GM23338 (cell line): Measurements from ENCODE around the gene ZCCHC13. TPM values are rescaled to one million over a fixed set of nuclear protein-coding genes. Genes with fewer than 3 reads are reported as not detected.

Experiments
- ATAC-seq: fragments of 200-7000 bp; cut with Tn5 transposase; 3 replicates; pipeline ENCODE4 v1.9.1; 2020
- DNase-seq: peaks from one replicate; pipeline ENCODE4 v3.0.0-alpha.2; 2015; ENCODE audit warnings: low spot score
- H2AFZ ChIP-seq: fragments of 200-600 bp; sonication (generic); 2 replicates; pipeline ENCODE4 v1.8.0; 2016; ENCODE audit warnings: antibody characterized with exemption, mild to moderate bottlenecking, moderate library complexity
- H3F3A ChIP-seq: fragments of 200-600 bp; sonication (generic); replicated peaks from 2 replicates; pipeline ENCODE4 v1.8.0; 2017; ENCODE audit warnings: antibody characterized with exemption, mixed run types, low read depth
- H3K27ac ChIP-seq: fragments of 200-600 bp; sonication (generic); 2 replicates; pipeline ENCODE4 v1.6.1; 2016; ENCODE audit warnings: low read depth
- H3K27me3 ChIP-seq: fragments of 200-600 bp; sonication (generic); 2 replicates; pipeline ENCODE4 v1.8.0; 2016; ENCODE audit warnings: mild to moderate bottlenecking, mixed run types, moderate library complexity; ENCODE audit not compliant: insufficient read depth
- H3K36me3 ChIP-seq: fragments of 200-600 bp; sonication (generic); 2 replicates; pipeline ENCODE4 v1.8.0; 2016; ENCODE audit warnings: mild to moderate bottlenecking; ENCODE audit not compliant: insufficient read depth
- H3K4me1 ChIP-seq: fragments of 200-600 bp; sonication (generic); 2 replicates; pipeline ENCODE4 v1.8.0; 2016; ENCODE audit warnings: mild to moderate bottlenecking, moderate library complexity; ENCODE audit not compliant: insufficient read depth
- H3K4me2 ChIP-seq: fragments of 200-600 bp; sonication (generic); 2 replicates; pipeline ENCODE4 v1.7.1; 2017; ENCODE audit warnings: mixed run types
- H3K4me3 ChIP-seq: fragments of 200-600 bp; sonication (generic); 2 replicates; pipeline ENCODE4 v1.6.1; 2016; ENCODE audit warnings: mixed run types
- H3K79me2 ChIP-seq: fragments of 200-600 bp; sonication (generic); replicated peaks from 2 replicates; pipeline ENCODE4 v1.8.0; 2017; ENCODE audit warnings: mild to moderate bottlenecking; ENCODE audit not compliant: insufficient read depth
- H3K9me2 ChIP-seq: fragments of 200-600 bp; sonication (generic); 2 replicates; pipeline ENCODE4 v1.8.0; 2017; ENCODE audit not compliant: insufficient read depth
- H4K20me1 ChIP-seq: fragments of 200-600 bp; sonication (generic); replicated peaks from 2 replicates; pipeline ENCODE4 v1.8.0; 2017; ENCODE audit warnings: mild to moderate bottlenecking; ENCODE audit not compliant: insufficient read depth
- H3K27ac Mint-ChIP-seq: 2 replicates; pipeline ENCODE4 v1.8.0; 2020; ENCODE audit warnings: inconsistent platforms, mild to moderate bottlenecking, moderate library complexity, mixed read lengths
- H3K27me3 Mint-ChIP-seq: 3 replicates; pipeline ENCODE4 v1.8.0; 2022; ENCODE audit warnings: low read depth, mild to moderate bottlenecking, moderate library complexity, mixed read lengths, inconsistent platforms; ENCODE audit not compliant: insufficient read depth, poor library complexity
- H3K36me3 Mint-ChIP-seq: 3 replicates; pipeline ENCODE4 v1.8.0; 2021; ENCODE audit warnings: low read depth, mild to moderate bottlenecking, inconsistent platforms, moderate library complexity, mixed read lengths
- H3K4me1 Mint-ChIP-seq: 3 replicates; pipeline ENCODE4 v1.8.0; 2020; ENCODE audit warnings: mild to moderate bottlenecking, inconsistent platforms, mixed read lengths
- H3K4me3 Mint-ChIP-seq: 3 replicates; pipeline ENCODE4 v1.8.0; 2021; ENCODE audit warnings: moderate library complexity, mild to moderate bottlenecking, inconsistent platforms, mixed read lengths
- H3K9me3 Mint-ChIP-seq: 3 replicates; pipeline ENCODE4 v1.8.0; 2020; ENCODE audit warnings: moderate library complexity, mild to moderate bottlenecking, inconsistent platforms, mixed read lengths
- CREB1 ChIP-seq: fragments of 250-450 bp; sonication (Bioruptor Pico); IDR thresholded peaks from 2 replicates; pipeline ENCODE4 v1.5.0; 2020; ENCODE audit warnings: low read depth, mild to moderate bottlenecking, moderate library complexity
- EZH2 ChIP-seq: fragments of 200-600 bp; sonication (generic); IDR thresholded peaks from one replicate; pipeline ENCODE4 v1.8.0; 2017; ENCODE audit warnings: antibody characterized with exemption, mild to moderate bottlenecking, low read depth; ENCODE audit not compliant: unreplicated experiment
- JUNB ChIP-seq: IDR thresholded peaks from one replicate; pipeline ENCODE4 v1.6.1; 2016; ENCODE audit warnings: antibody characterized with exemption; ENCODE audit not compliant: unreplicated experiment
- NANOG ChIP-seq: IDR thresholded peaks from 2 replicates; pipeline ENCODE4 v1.6.1; 2016; ENCODE audit warnings: antibody characterized with exemption, borderline replicate concordance
- ZNF114 ChIP-seq: fragments of 250-450 bp; sonication (Bioruptor Pico); IDR thresholded peaks from 2 replicates; pipeline ENCODE4 v1.5.0; 2020; ENCODE audit warnings: mild to moderate bottlenecking, moderate library complexity
- polyA plus RNA-seq: library from polyadenylated mRNA; unstranded; fragments of >200 nt; fragmentation: Nextera tagmentation; extraction: Ambion mirVana; gene quantifications from 2 replicates; pipeline ENCODE4 v1.2.1, GENCODE V29; 2016
- total RNA-seq: library from RNA; depleted of rRNA; stranded (reverse); fragments of >200 nt; shearing (Covaris generic); gene quantifications from 2 replicates; pipeline ENCODE4 v1.2.3, GENCODE V29; 2014
- TF ChIP-seq, protein P1 (sequence below): IDR thresholded peaks from one replicate; pipeline ENCODE4 v1.6.1; 2018; ENCODE audit warnings: antibody characterized with exemption; ENCODE audit not compliant: unreplicated experiment
- TF ChIP-seq, protein P2 (sequence below): IDR thresholded peaks from 2 replicates; pipeline ENCODE4 v1.6.1; 2016; ENCODE audit warnings: antibody characterized with exemption
- TF ChIP-seq, protein P3 (sequence below): fragments of 250-450 bp; sonication (Bioruptor Pico); IDR thresholded peaks from 2 replicates; pipeline ENCODE4 v1.5.0; 2020; ENCODE audit warnings: mild to moderate bottlenecking, moderate library complexity

The ZCCHC13 gene
- total and polyA plus RNA-seq, 2 experiments from 2014 or later: not detected

DNA sequence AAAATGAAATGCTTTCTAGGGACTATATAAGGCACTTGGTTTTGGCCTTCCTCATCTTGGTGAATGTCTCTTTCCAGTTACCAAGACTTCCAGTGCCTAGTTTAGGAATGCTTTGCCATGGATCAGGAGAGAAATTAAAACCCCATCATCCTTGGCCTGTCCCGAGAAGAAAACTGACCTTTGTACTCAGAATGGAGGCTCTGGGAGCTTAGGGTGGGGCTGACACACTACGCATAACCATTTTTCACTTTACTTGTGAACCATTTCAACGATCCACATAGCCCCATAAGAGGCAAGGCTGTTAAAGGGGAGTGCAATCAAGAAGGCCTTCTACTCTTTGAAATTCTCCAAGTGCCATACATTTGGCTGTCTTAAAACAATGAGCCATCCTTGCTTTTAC is 26.7 kb upstream of the ZCCHC13 start:
- Histone ChIP-seq H3K9me2 (no peaks in the 10 kb centered on the region), H3K4me2 (no peak overlapping the region), H3K36me3 (peaks cover 33% of the 10 kb centered on the region; the same call in 1 of the 2 replicates), H3K79me2 (peaks cover 31% of the 10 kb centered on the region), H3K4me3 (no peak overlapping the region), H3F3A (no peaks in the 10 kb centered on the region), H3K4me1 (peaks cover 17% of the 10 kb centered on the region), H3K27me3 (no peaks in the 10 kb centered on the region), H3K27ac (no peak overlapping the region), H2AFZ (no peak overlapping the region), H4K20me1 (peaks cover 5% of the 10 kb centered on the region; the same call in 1 of the 2 replicates)
- H3K4me1 Mint-ChIP-seq: peaks cover 19% of the 10 kb centered on the region
- DNase-seq: no peak
- TF ChIP-seq, protein P1, sequence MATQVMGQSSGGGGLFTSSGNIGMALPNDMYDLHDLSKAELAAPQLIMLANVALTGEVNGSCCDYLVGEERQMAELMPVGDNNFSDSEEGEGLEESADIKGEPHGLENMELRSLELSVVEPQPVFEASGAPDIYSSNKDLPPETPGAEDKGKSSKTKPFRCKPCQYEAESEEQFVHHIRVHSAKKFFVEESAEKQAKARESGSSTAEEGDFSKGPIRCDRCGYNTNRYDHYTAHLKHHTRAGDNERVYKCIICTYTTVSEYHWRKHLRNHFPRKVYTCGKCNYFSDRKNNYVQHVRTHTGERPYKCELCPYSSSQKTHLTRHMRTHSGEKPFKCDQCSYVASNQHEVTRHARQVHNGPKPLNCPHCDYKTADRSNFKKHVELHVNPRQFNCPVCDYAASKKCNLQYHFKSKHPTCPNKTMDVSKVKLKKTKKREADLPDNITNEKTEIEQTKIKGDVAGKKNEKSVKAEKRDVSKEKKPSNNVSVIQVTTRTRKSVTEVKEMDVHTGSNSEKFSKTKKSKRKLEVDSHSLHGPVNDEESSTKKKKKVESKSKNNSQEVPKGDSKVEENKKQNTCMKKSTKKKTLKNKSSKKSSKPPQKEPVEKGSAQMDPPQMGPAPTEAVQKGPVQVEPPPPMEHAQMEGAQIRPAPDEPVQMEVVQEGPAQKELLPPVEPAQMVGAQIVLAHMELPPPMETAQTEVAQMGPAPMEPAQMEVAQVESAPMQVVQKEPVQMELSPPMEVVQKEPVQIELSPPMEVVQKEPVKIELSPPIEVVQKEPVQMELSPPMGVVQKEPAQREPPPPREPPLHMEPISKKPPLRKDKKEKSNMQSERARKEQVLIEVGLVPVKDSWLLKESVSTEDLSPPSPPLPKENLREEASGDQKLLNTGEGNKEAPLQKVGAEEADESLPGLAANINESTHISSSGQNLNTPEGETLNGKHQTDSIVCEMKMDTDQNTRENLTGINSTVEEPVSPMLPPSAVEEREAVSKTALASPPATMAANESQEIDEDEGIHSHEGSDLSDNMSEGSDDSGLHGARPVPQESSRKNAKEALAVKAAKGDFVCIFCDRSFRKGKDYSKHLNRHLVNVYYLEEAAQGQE: no peak
- TF ChIP-seq CREB1 (CRISPR knock-in tag): no peak
- TF ChIP-seq NANOG: no peak
- no peak for TF ChIP-seq ZNF114 (CRISPR knock-in tag)
- TF ChIP-seq, protein P2, sequence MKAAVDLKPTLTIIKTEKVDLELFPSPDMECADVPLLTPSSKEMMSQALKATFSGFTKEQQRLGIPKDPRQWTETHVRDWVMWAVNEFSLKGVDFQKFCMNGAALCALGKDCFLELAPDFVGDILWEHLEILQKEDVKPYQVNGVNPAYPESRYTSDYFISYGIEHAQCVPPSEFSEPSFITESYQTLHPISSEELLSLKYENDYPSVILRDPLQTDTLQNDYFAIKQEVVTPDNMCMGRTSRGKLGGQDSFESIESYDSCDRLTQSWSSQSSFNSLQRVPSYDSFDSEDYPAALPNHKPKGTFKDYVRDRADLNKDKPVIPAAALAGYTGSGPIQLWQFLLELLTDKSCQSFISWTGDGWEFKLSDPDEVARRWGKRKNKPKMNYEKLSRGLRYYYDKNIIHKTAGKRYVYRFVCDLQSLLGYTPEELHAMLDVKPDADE: no peak
- no peak for TF ChIP-seq JUNB
- TF ChIP-seq, protein P3, sequence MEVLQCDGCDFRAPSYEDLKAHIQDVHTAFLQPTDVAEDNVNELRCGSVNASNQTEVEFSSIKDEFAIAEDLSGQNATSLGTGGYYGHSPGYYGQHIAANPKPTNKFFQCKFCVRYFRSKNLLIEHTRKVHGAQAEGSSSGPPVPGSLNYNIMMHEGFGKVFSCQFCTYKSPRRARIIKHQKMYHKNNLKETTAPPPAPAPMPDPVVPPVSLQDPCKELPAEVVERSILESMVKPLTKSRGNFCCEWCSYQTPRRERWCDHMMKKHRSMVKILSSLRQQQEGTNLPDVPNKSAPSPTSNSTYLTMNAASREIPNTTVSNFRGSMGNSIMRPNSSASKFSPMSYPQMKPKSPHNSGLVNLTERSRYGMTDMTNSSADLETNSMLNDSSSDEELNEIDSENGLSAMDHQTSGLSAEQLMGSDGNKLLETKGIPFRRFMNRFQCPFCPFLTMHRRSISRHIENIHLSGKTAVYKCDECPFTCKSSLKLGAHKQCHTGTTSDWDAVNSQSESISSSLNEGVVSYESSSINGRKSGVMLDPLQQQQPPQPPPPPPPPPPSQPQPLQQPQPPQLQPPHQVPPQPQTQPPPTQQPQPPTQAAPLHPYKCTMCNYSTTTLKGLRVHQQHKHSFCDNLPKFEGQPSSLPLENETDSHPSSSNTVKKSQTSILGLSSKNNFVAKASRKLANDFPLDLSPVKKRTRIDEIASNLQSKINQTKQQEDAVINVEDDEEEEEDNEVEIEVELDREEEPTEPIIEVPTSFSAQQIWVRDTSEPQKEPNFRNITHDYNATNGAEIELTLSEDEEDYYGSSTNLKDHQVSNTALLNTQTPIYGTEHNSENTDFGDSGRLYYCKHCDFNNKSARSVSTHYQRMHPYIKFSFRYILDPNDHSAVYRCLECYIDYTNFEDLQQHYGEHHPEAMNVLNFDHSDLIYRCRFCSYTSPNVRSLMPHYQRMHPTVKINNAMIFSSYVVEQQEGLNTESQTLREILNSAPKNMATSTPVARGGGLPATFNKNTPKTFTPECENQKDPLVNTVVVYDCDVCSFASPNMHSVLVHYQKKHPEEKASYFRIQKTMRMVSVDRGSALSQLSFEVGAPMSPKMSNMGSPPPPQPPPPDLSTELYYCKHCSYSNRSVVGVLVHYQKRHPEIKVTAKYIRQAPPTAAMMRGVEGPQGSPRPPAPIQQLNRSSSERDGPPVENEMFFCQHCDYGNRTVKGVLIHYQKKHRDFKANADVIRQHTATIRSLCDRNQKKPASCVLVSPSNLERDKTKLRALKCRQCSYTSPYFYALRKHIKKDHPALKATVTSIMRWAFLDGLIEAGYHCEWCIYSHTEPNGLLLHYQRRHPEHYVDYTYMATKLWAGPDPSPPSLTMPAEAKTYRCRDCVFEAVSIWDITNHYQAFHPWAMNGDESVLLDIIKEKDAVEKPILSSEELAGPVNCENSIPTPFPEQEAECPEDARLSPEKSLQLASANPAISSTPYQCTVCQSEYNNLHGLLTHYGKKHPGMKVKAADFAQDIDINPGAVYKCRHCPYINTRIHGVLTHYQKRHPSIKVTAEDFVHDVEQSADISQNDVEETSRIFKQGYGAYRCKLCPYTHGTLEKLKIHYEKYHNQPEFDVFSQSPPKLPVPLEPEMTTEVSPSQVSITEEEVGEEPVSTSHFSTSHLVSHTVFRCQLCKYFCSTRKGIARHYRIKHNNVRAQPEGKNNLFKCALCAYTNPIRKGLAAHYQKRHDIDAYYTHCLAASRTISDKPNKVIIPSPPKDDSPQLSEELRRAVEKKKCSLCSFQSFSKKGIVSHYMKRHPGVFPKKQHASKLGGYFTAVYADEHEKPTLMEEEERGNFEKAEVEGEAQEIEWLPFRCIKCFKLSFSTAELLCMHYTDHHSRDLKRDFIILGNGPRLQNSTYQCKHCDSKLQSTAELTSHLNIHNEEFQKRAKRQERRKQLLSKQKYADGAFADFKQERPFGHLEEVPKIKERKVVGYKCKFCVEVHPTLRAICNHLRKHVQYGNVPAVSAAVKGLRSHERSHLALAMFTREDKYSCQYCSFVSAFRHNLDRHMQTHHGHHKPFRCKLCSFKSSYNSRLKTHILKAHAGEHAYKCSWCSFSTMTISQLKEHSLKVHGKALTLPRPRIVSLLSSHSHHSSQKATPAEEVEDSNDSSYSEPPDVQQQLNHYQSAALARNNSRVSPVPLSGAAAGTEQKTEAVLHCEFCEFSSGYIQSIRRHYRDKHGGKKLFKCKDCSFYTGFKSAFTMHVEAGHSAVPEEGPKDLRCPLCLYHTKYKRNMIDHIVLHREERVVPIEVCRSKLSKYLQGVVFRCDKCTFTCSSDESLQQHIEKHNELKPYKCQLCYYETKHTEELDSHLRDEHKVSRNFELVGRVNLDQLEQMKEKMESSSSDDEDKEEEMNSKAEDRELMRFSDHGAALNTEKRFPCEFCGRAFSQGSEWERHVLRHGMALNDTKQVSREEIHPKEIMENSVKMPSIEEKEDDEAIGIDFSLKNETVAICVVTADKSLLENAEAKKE: no peak
- no peak for TF ChIP-seq EZH2
- H3K27me3 Mint-ChIP-seq: peaks cover 2% of the 10 kb centered on the region
- ATAC-seq: no peak
- H3K9me3 Mint-ChIP-seq: no peaks in the 10 kb centered on the region
- H3K27ac Mint-ChIP-seq: no peak overlapping the region
- H3K4me3 Mint-ChIP-seq: no peak overlapping the region
- H3K36me3 Mint-ChIP-seq: peaks cover 90% of the 10 kb centered on the region
